Right lobe of liver (tissue), 4 donors: Measurements from ENCODE around the gene TADA2B.

Source experiments
- POLR2A ChIP-seq: fragments of 450-650 bp; IDR thresholded peaks from one replicate; pipeline ENCODE4 v1.6.1; 2017; ENCODE audit warnings: antibody characterized with exemption, mild to moderate bottlenecking
- TF ChIP-seq, protein P1 (sequence below), 4 donors: fragments of 200-600 bp in 3 of 4; fragments of 450-650 bp in 1 of 4; IDR thresholded peaks; one replicate each; pipeline versions ENCODE4 v1.5.1 to v1.8.0; 2016 to 2022; ENCODE audit warnings: antibody characterized with exemption in 4 of 4, mild to moderate bottlenecking in 2 of 4
- donor health status: DM: no; HTN: no; CAD: no.
- donor health status: DM: no; HTN: no; CAD: no.
- donor health status: DM: no; HTN: yes; CAD: no.

DNA sequence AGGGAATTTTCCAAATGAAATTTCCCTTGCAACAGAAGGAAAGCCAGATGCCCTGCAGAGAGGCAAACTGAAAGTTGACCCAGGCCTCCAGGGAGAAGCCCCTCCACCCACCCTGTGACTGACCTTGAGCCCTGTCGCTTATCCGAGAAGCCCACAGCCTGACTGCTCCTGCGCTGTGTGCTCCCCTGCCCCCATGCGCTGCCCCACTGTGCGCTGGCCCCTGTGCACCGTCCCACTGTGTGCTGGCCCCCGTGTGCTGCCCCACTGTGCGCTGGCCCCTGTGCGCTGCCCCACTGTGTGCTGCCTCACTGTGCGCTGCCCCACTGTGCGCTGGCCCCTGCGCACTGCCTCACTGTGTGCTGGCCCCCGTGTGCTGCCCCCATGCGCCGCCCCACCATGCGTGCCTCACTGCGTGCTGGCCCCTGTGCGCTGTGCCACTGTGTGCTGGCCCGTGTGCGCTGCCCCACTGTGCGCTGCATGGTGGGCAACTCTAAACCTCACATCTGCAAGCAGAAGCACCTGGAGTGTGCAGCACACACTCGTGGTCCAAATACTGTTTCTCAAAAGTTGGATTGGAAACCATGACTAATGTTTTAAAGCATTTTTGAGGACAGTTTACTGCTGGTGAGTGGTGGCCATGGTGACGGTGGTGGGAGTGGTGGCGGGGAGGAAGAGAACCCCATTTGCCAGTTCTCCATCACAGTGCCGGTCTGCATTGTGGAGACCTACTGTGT is 33.0 kb downstream of the TADA2B start:
- TF ChIP-seq, protein P1, sequence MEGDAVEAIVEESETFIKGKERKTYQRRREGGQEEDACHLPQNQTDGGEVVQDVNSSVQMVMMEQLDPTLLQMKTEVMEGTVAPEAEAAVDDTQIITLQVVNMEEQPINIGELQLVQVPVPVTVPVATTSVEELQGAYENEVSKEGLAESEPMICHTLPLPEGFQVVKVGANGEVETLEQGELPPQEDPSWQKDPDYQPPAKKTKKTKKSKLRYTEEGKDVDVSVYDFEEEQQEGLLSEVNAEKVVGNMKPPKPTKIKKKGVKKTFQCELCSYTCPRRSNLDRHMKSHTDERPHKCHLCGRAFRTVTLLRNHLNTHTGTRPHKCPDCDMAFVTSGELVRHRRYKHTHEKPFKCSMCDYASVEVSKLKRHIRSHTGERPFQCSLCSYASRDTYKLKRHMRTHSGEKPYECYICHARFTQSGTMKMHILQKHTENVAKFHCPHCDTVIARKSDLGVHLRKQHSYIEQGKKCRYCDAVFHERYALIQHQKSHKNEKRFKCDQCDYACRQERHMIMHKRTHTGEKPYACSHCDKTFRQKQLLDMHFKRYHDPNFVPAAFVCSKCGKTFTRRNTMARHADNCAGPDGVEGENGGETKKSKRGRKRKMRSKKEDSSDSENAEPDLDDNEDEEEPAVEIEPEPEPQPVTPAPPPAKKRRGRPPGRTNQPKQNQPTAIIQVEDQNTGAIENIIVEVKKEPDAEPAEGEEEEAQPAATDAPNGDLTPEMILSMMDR (IDR thresholded peaks at IDR 0.05) = no peak
- TF ChIP-seq POLR2A = no peak
